Smooth muscle cell (in vitro differentiated cells): ENCODE data around the gene LCLAT1. TPM values are rescaled to one million over a fixed set of nuclear protein-coding genes. Genes with fewer than 3 reads are reported as not detected.

ENCODE experiments used
- DNase-seq: peaks from one replicate; lab custom pipeline; 2025; ENCODE audit not compliant: unreplicated experiment; lab: John Stamatoyannopoulos, UW
- H2AFZ ChIP-seq: fragments of 200-600 bp; sonication (generic); 2 replicates; pipeline ENCODE4 v1.6.0; 2016; ENCODE audit warnings: antibody characterized with exemption, low read depth, mild to moderate bottlenecking
- H3F3A ChIP-seq: fragments of 200-600 bp; sonication (generic); 2 replicates; pipeline ENCODE4 v1.6.0; 2017; ENCODE audit warnings: antibody characterized with exemption, low read depth
- H3K27ac ChIP-seq: fragments of 200-600 bp; sonication (generic); 2 replicates; pipeline ENCODE4 v1.5.1; 2016; ENCODE audit warnings: low read depth, mild to moderate bottlenecking
- H3K27me3 ChIP-seq: fragments of 200-600 bp; sonication (generic); 2 replicates; pipeline ENCODE4 v1.6.1; 2016; ENCODE audit warnings: low read depth, mild to moderate bottlenecking
- H3K36me3 ChIP-seq: fragments of 200-600 bp; sonication (generic); 2 replicates; pipeline ENCODE4 v1.5.1; 2016; ENCODE audit warnings: low read depth
- H3K4me1 ChIP-seq: fragments of 200-600 bp; sonication (generic); 2 replicates; pipeline ENCODE4 v1.5.1; 2016; ENCODE audit warnings: low read depth
- H3K4me2 ChIP-seq: fragments of 200-600 bp; sonication (generic); 2 replicates; pipeline ENCODE4 v1.6.0; 2016; ENCODE audit warnings: mild to moderate bottlenecking
- H3K4me3 ChIP-seq: fragments of 200-600 bp; sonication (generic); 2 replicates; pipeline ENCODE4 v1.5.1; 2016; ENCODE audit warnings: mild to moderate bottlenecking
- H3K79me2 ChIP-seq: fragments of 200-600 bp; sonication (generic); 2 replicates; pipeline ENCODE4 v1.6.0; 2016; ENCODE audit warnings: low read depth, mild to moderate bottlenecking
- H3K9ac ChIP-seq: fragments of 200-600 bp; sonication (generic); 2 replicates; pipeline ENCODE4 v1.6.0; 2016; ENCODE audit warnings: low read depth
- H3K9me3 ChIP-seq: fragments of 200-600 bp; sonication (generic); replicated peaks from 2 replicates; pipeline ENCODE4 v1.5.1; 2016; ENCODE audit warnings: low read depth
- H4K20me1 ChIP-seq: fragments of 200-600 bp; sonication (generic); 2 replicates; pipeline ENCODE4 v1.6.0; 2016; ENCODE audit warnings: low read depth
- CTCF ChIP-seq: fragments of 200-600 bp; sonication (generic); IDR thresholded peaks from 2 replicates; pipeline ENCODE4 v1.5.1; 2017; ENCODE audit warnings: borderline replicate concordance, mild to moderate bottlenecking, antibody characterized with exemption; ENCODE audit not compliant: insufficient read depth, poor library complexity, severe bottlenecking
- WGBS: methylation state at CpG from one replicate; pipeline ENCODE4 v1.1.7; 2016; ENCODE audit warnings: low lambda C conversion rate; 5-methylcytosine and 5-hydroxymethylcytosine counted together
- polyA plus RNA-seq: library from polyadenylated mRNA; unstranded; fragments of >200 nt; fragmentation: Nextera tagmentation; extraction: Ambion mirVana; gene quantifications from 2 replicates; pipeline ENCODE4 v1.2.1, GENCODE V29; 2016
- total RNA-seq: library from RNA; depleted of rRNA; stranded (reverse); fragments of >200 nt; gene quantifications from 2 replicates; pipeline ENCODE4 v1.2.3, GENCODE V29; 2014

Gene LCLAT1
- total and polyA plus RNA-seq, 2 experiments from 2014 or later = 2.6 to 11.7 TPM

GRCh38 chr2:30590407-30590806 lies 143.4 kb downstream of the LCLAT1 start:
- H2AFZ ChIP-seq = no peak overlapping the region
- DNase-seq = no peak
- TF ChIP-seq CTCF = no peak
- H3K27ac ChIP-seq = no peak overlapping the region
- no peak overlapping the region for H3K4me3 ChIP-seq
- H3K27me3 ChIP-seq = no peaks in the 10 kb centered on the region
- no peaks in the 10 kb centered on the region for H3F3A ChIP-seq
- no peaks in the 10 kb centered on the region for H3K79me2 ChIP-seq
- H4K20me1 ChIP-seq = no peaks in the 10 kb centered on the region
- no peaks in the 10 kb centered on the region for H3K36me3 ChIP-seq
- H3K4me1 ChIP-seq = no peaks in the 10 kb centered on the region
- H3K4me2 ChIP-seq = no peak overlapping the region
- no peaks in the 10 kb centered on the region for H3K9me3 ChIP-seq
- 100% methylated on average over 1 of the region's 1 CpG for whole genome bisulfite sequencing
- no peak overlapping the region for H3K9ac ChIP-seq

GRCh38 chr2:30591186-30591585 lies 144.1 kb downstream of the LCLAT1 start:
- H3K4me3 ChIP-seq = no peak overlapping the region
- H3K79me2 ChIP-seq = no peaks in the 10 kb centered on the region
- no peaks in the 10 kb centered on the region for H4K20me1 ChIP-seq
- H3K27me3 ChIP-seq = no peaks in the 10 kb centered on the region
- H3K36me3 ChIP-seq = no peaks in the 10 kb centered on the region
- no peak for DNase-seq
- no peak overlapping the region for H2AFZ ChIP-seq
- no peak overlapping the region for H3K9ac ChIP-seq
- no peak overlapping the region for H3K4me2 ChIP-seq
- no peaks in the 10 kb centered on the region for H3K4me1 ChIP-seq
- H3K27ac ChIP-seq = no peak overlapping the region
- TF ChIP-seq CTCF = no peak
- WGBS = 97% methylated on average over 2 of the region's 2 CpGs
- H3F3A ChIP-seq = no peaks in the 10 kb centered on the region
- H3K9me3 ChIP-seq = no peaks in the 10 kb centered on the region

- Histone ChIP-seq H3K36me3 (no peaks in the 10 kb centered on the region), H3K27ac (no peak overlapping the region), H2AFZ (no peak overlapping the region), H3K9me3 (no peaks in the 10 kb centered on the region), H3K4me1 (no peaks in the 10 kb centered on the region), H3K79me2 (no peaks in the 10 kb centered on the region), H3K4me3 (no peak overlapping the region), H3K27me3 (no peaks in the 10 kb centered on the region), H3K4me2 (no peak overlapping the region), H3F3A (no peaks in the 10 kb centered on the region), H3K9ac (no peak overlapping the region), H4K20me1 (no peaks in the 10 kb centered on the region)
- 90% methylated on average over 1 of the region's 1 CpG for WGBS
- TF ChIP-seq CTCF = no peak
- DNase-seq = no peak
Measured at GRCh38 chr2:30601375-30601774, 154.3 kb downstream of the LCLAT1 start.

- Histone ChIP-seq H3K4me2 (no peak overlapping the region), H3K79me2 (no peaks in the 10 kb centered on the region), H3K9me3 (no peaks in the 10 kb centered on the region), H3K4me3 (no peak overlapping the region), H3F3A (no peaks in the 10 kb centered on the region), H3K36me3 (no peaks in the 10 kb centered on the region), H3K27me3 (no peaks in the 10 kb centered on the region), H3K4me1 (no peaks in the 10 kb centered on the region), H2AFZ (no peak overlapping the region), H3K9ac (no peak overlapping the region), H4K20me1 (no peaks in the 10 kb centered on the region), H3K27ac (no peak overlapping the region)
- 64% methylated on average over 3 of the region's 3 CpGs for WGBS
- TF ChIP-seq CTCF = no peak
- DNase-seq = no peak
Measured at GRCh38 chr2:30605197-30605596, 158.2 kb downstream of the LCLAT1 start.
